K562 treated with DMSO at 1 percent for 12 hours (cell line): Measurements from ENCODE around the gene PDLIM3. TPM values are rescaled to one million over a fixed set of nuclear protein-coding genes. Genes with fewer than 3 reads are reported as not detected.

Experiments
- total RNA-seq: library from RNA; unstranded; fragments of 300-600 nt; gene quantifications from 2 replicates; pipeline ENCODE4 v1.2.3, GENCODE V29; 2022; ENCODE audit not compliant: insufficient read depth

The PDLIM3 gene, protein sequence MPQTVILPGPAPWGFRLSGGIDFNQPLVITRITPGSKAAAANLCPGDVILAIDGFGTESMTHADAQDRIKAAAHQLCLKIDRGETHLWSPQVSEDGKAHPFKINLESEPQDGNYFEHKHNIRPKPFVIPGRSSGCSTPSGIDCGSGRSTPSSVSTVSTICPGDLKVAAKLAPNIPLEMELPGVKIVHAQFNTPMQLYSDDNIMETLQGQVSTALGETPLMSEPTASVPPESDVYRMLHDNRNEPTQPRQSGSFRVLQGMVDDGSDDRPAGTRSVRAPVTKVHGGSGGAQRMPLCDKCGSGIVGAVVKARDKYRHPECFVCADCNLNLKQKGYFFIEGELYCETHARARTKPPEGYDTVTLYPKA
- 0.59 TPM in 1 of 2 replicates, not detected in the other for total RNA-seq

DNA sequence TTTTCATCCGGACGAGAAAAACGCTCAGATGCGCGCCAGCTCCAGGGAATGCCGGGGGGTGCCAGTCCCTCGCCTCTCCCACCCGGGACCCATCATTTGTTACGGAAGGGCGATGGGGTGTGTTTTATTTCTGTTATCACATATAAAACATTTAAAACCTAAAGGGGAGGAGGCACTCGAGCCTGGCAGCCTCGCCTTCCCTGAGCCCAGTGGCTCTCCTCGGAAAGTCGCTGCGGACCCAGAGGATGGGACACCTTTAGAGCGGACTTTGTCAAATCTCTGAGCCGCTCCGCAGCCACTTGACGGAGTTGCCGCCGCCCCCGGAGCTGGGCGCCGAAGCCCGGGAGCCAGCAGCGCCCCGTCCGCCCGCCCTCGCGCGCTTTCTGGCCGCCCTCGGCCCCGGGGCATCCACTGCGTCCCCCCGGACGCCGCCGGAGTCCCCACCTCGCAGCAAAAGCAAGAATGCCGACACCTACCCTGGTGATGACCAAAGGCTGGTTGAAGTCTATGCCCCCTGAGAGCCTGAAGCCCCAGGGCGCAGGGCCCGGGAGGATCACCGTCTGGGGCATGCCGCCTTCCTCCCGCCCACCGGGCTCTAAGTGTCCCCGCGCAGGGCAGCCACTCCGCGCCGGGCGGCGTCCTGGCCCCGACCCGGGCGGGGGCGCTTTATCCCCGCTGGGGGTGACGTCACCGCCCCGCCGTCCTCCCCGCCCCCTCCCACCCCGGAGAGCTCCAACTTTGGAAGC, at the start of gene PDLIM3:
TSS of gene PDLIM3 (minus strand) at position 642 of the 746 bp plus-strand sequence. CDS start at position 569, 73 bp downstream.

DNA sequence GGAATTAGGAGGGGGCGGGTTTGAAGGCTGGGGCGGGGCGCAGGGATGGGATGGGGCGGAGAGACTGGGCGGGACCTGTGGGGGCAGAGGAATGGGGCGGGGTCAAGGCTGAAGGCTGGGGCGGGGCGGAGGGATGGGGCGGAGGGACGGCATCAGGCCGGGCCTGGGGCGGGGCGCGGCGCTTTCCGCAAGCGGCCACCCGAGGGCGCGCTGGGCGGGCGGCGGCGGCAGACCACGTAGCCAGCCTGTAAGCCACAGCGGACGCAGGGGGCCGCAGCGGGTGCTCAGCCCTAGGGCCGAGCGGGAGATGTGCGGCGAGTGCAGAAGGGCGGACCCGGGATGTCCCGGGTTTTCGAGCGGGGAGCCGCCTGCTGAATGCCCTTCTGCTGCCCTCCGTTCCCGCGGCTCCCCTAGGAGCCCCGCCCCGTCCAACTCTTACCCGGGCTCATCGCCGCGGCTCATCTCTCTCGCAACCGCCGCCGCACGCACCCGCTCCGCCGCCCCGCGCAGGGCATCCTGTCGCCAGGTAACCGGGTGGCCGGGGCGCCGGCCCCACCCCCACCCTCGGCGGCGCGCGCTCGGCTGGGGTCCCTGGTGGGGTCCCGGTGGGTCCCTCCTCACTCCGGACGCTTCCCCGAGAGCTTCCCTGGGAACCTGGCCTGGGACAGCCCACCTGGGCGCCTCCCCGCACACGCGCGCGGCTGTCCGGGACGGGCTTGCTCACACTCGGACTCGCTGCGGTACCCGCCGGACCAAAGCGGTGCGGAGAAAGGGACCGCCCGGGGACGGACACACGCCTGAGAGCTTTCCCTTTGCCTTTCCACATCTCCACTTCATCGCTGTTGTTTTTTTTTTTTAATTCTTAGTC, 63.8 kb downstream of the PDLIM3 start, which contains the start of gene CCDC110:
TSS of gene CCDC110 (minus strand) at position 499 of the 868 bp plus-strand sequence. CDS start at position 449, 50 bp downstream.

Other genes starting within 250 kb of the PDLIM3 start
- gene LRP2BP, start 139.6 kb downstream of the PDLIM3 start, total RNA-seq = 0.35 and 0.67 TPM in 2 replicates
- 6.8 and 12.1 TPM in 2 replicates for gene ANKRD37, start 138.7 kb downstream of the PDLIM3 start, total RNA-seq
- gene UFSP2, start 109.5 kb downstream of the PDLIM3 start, total RNA-seq = 9.5 and 11.4 TPM in 2 replicates
- not detected in 2 replicates for gene CCDC110, start 63.8 kb downstream of the PDLIM3 start, total RNA-seq